ENCODE results near the gene CHADL.

DNA sequence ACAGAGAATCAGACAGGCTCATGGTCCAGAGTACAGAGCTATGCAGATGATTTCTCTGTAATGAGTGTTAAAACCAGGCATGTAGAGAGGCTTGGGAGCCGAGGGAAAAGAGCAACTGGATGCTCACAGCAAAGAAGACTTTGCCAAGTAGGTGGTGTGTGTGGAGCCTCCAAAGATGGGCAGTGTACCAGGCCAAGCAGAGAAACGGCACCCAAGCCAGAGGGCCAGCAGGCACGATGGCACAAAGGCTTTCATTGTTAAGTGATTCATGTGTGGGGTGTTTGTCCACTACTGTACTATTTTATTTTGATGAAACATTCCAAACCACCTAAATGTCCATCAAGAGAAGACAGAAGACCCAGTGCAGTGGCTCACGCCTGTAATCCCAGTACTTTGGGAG is 34.1 kb upstream of the CHADL start:
- TF ChIP-seq, protein P1, sequence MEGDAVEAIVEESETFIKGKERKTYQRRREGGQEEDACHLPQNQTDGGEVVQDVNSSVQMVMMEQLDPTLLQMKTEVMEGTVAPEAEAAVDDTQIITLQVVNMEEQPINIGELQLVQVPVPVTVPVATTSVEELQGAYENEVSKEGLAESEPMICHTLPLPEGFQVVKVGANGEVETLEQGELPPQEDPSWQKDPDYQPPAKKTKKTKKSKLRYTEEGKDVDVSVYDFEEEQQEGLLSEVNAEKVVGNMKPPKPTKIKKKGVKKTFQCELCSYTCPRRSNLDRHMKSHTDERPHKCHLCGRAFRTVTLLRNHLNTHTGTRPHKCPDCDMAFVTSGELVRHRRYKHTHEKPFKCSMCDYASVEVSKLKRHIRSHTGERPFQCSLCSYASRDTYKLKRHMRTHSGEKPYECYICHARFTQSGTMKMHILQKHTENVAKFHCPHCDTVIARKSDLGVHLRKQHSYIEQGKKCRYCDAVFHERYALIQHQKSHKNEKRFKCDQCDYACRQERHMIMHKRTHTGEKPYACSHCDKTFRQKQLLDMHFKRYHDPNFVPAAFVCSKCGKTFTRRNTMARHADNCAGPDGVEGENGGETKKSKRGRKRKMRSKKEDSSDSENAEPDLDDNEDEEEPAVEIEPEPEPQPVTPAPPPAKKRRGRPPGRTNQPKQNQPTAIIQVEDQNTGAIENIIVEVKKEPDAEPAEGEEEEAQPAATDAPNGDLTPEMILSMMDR (IDR thresholded peaks at IDR 0.05): no peak
- TF ChIP-seq POLR2A (IDR thresholded peaks at IDR 0.05): no peak
